LNCAP (cell line): ENCODE data around the gene ATP8A1.

ENCODE experiments used
- CTCF ChIP-seq: fragments of 450-650 bp; IDR thresholded peaks from 2 replicates; pipeline ENCODE4 v1.5.1; 2017; ENCODE audit warnings: mild to moderate bottlenecking

Gene ATP8A1

GRCh38 chr4:42643685-42644084 is 13.2 kb downstream of the ATP8A1 start:
- TF ChIP-seq CTCF, result no peak

GRCh38 chr4:42642845-42643615 is 13.9 kb downstream of the ATP8A1 start:
- no peak for TF ChIP-seq CTCF

- TF ChIP-seq CTCF, result no peak
These were observed 14.7 kb downstream of the ATP8A1 start for GRCh38 chr4:42642101-42642797.

GRCh38 chr4:42641656-42642055 is 15.2 kb downstream of the ATP8A1 start:
- TF ChIP-seq CTCF, result no peak

- TF ChIP-seq CTCF, result no peak
These were observed 15.7 kb downstream of the ATP8A1 start for GRCh38 chr4:42641161-42641560.

- no peak for TF ChIP-seq CTCF
These were observed 16.3 kb downstream of the ATP8A1 start for GRCh38 chr4:42640613-42641012.

- no peak for TF ChIP-seq CTCF
These were observed 17.9 kb downstream of the ATP8A1 start for GRCh38 chr4:42638993-42639392.
